ENCODE results near the gene SLC6A6. TPM values are rescaled to one million over a fixed set of nuclear protein-coding genes. Genes with fewer than 3 reads are reported as not detected.

The SLC6A6 gene
- total RNA-seq, 1 experiment from 2014 or later, result 72.6 TPM

GRCh38 chr3:14374444-14374883 is 27.9 kb upstream of the SLC6A6 start:
- H4K5ac ChIP-seq (ENCODE audit: insufficient read length, low read depth, low read length), result no peak overlapping the region
- Mint-ChIP-seq H3K27ac (0 out of 7 replicates have a peak overlapping the region, but pooled peaks of 2 of the 3 experiments have one; percentile 51 to 57), H3K4me3 (no peak overlapping the region), H3K36me3 (ENCODE audit: insufficient read depth in 1 of 3, low read depth in 3 of 3) (no peaks in the 10 kb centered on the region), H3K27me3 (ENCODE audit: low read depth) (peaks cover 1% of the 10 kb centered on the region), H3K9me3 (no peaks in the 10 kb centered on the region), H3K4me1 (peaks cover 37 to 42% of the 10 kb centered on the region in 2 experiments)
- no peak overlapping the region for H2BK20ac ChIP-seq (ENCODE audit: low read depth, low read length, poor library complexity, severe bottlenecking)
- H2AFZ ChIP-seq (ENCODE audit: low read length), result no peak overlapping the region
- no peak overlapping the region for H3K56ac ChIP-seq (ENCODE audit: insufficient read length, low read depth, low read length)
- H3K79me1 ChIP-seq (ENCODE audit: insufficient read depth, low read depth, low read length, poor library complexity, severe bottlenecking), result no peaks in the 10 kb centered on the region
- no peak overlapping the region for H2BK5ac ChIP-seq (ENCODE audit: insufficient read length, low read length)
- H3K14ac ChIP-seq (ENCODE audit: insufficient read depth, low read length), result no peak overlapping the region
- H3K27me3 ChIP-seq (ENCODE audit: insufficient read depth, low read length), result no peaks in the 10 kb centered on the region
- no peak for DNase-seq
- H3K9me3 ChIP-seq (ENCODE audit: control insufficient read depth, low read depth, low read length), result no peaks in the 10 kb centered on the region
- H4K20me1 ChIP-seq (ENCODE audit: control insufficient read depth, insufficient read depth, insufficient read length), result no peaks in the 10 kb centered on the region
- no peak overlapping the region for H3K4me2 ChIP-seq (ENCODE audit: insufficient read depth, insufficient read length, low read length)
- H4K8ac ChIP-seq (replicated peaks; ENCODE audit: insufficient read length, low read depth, low read length), result no peak overlapping the region
- H3K18ac ChIP-seq (ENCODE audit: insufficient read length, low read depth, low read length), result no peak overlapping the region
- no peak overlapping the region for H2BK120ac ChIP-seq (ENCODE audit: low read depth, low read length, poor library complexity, severe bottlenecking)
- no peak overlapping the region for H2AK5ac ChIP-seq (ENCODE audit: insufficient read length, low read length)
- no peak overlapping the region for H2BK15ac ChIP-seq (ENCODE audit: low read depth, low read length)
- no peaks in the 10 kb centered on the region for H3K79me2 ChIP-seq (ENCODE audit: insufficient read depth, low read length)
- WGBS (ENCODE audit: extremely low coverage, insufficient read length, low lambda C conversion rate), result no CpG with 5 or more reads among the region's 8 CpGs
- H3K4me1 ChIP-seq (ENCODE audit: insufficient read depth, low read length), result no peaks in the 10 kb centered on the region
- TF ChIP-seq CTCF (conservative IDR thresholded peaks at IDR 0.05), result no peak
- no peak overlapping the region for H2BK12ac ChIP-seq (ENCODE audit: insufficient read length, low read depth, low read length)
- H3K4ac ChIP-seq (ENCODE audit: low read depth, low read length), result no peak overlapping the region
- H3K23me2 ChIP-seq (ENCODE audit: insufficient read length, low read depth, low read length, poor library complexity, severe bottlenecking), result no peaks in the 10 kb centered on the region
- no peak overlapping the region for H3K23ac ChIP-seq (ENCODE audit: insufficient read length, low read depth, low read length)
- H3T11ph ChIP-seq (ENCODE audit: low read length), result no peak overlapping the region
- H3K27ac ChIP-seq (ENCODE audit: insufficient read length, low read depth, low read length), result no peak overlapping the region
- no peak overlapping the region for H4K91ac ChIP-seq (ENCODE audit: insufficient read length, low read depth, low read length)
- no peak overlapping the region for H3K9ac ChIP-seq (ENCODE audit: extremely low read depth, insufficient read length, low read length)

Data from H9 (cell line).